ENCODE results near the gene TRIM66.

- TF ChIP-seq CTCF (IDR thresholded peaks at IDR 0.05), result no peak
- TF ChIP-seq POLR2A (IDR thresholded peaks at IDR 0.05), result no peak
These were observed 39.4 kb upstream of the TRIM66 start for GRCh38 chr11:8721609-8722500.
